Kidney epithelial cell (primary cell): ENCODE measurements around the gene ADM5. TPM values are rescaled to one million over a fixed set of nuclear protein-coding genes. Genes with fewer than 3 reads are reported as not detected.

Experiments used
- DNase-seq: peaks from one replicate; pipeline ENCODE4 v3.0.0-alpha.2; 2010; ENCODE audit warnings: low read depth
- H3K27me3 ChIP-seq: 2 replicates; pipeline ENCODE4 v1.6.0; 2011; ENCODE audit warnings: low read length; ENCODE audit not compliant: control insufficient read depth, insufficient read depth
- H3K36me3 ChIP-seq: 2 replicates; pipeline ENCODE4 v1.5.1; 2011; ENCODE audit warnings: low read length; ENCODE audit not compliant: control insufficient read depth, insufficient read depth
- H3K4me3 ChIP-seq: 2 replicates; pipeline ENCODE4 v1.5.1; 2011; ENCODE audit warnings: low read depth, mild to moderate bottlenecking, control low read depth, low read length
- total RNA-seq: library from RNA; depleted of rRNA; stranded (reverse); fragments of >200 nt; gene quantifications from 2 replicates; pipeline ENCODE4 v1.2.3, GENCODE V29; 2015
- TF ChIP-seq, protein P1 (sequence below): IDR thresholded peaks from 2 replicates; pipeline ENCODE4 v1.5.1; 2011; ENCODE audit warnings: mild to moderate bottlenecking, moderate library complexity, low read length, control low read depth, inconsistent platforms; ENCODE audit not compliant: insufficient read depth, poor library complexity, severe bottlenecking

The ADM5 gene
- total RNA-seq, 1 donor from 2014 or later, result 1.0 TPM

DNA sequence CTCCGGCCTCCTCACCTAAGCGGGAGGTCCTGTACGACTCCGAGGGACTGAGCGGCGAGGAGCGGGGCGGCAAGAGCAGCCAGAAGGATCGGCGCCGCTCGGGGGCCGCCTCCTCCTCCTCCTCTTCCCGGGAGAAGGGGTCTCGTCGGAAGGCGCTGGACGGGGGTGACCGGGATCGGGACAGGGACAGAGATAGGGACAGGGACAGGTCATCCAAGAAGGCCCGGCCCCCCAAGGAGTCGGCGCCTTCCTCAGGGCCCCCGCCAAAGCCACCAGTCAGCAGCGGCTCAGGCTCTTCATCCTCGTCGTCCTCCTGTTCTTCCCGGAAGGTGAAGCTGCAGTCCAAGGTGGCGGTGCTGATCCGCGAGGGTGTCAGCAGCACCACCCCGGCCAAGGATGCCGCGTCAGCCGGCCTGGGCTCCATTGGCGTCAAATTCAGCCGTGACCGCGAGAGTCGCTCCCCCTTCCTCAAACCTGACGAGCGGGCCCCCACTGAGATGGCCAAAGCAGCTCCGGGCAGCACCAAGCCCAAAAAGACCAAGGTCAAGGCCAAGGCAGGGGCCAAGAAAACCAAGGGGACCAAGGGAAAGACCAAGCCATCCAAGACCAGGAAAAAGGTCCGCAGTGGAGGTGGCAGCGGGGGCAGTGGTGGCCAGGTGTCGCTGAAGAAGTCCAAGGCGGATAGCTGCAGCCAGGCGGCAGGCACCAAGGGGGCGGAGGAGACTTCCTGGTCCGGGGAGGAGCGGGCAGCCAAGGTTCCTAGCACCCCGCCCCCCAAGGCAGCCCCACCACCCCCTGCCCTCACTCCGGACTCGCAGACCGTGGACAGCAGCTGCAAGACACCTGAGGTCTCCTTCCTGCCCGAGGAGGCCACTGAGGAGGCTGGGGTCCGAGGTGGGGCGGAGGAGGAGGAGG, 36.6 kb upstream of the ADM5 start:
- no peak for DNase-seq
- TF ChIP-seq, protein P1, sequence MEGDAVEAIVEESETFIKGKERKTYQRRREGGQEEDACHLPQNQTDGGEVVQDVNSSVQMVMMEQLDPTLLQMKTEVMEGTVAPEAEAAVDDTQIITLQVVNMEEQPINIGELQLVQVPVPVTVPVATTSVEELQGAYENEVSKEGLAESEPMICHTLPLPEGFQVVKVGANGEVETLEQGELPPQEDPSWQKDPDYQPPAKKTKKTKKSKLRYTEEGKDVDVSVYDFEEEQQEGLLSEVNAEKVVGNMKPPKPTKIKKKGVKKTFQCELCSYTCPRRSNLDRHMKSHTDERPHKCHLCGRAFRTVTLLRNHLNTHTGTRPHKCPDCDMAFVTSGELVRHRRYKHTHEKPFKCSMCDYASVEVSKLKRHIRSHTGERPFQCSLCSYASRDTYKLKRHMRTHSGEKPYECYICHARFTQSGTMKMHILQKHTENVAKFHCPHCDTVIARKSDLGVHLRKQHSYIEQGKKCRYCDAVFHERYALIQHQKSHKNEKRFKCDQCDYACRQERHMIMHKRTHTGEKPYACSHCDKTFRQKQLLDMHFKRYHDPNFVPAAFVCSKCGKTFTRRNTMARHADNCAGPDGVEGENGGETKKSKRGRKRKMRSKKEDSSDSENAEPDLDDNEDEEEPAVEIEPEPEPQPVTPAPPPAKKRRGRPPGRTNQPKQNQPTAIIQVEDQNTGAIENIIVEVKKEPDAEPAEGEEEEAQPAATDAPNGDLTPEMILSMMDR, result no peak
- Histone ChIP-seq H3K27me3 (no peaks in the 10 kb centered on the region), H3K36me3 (peaks cover 1% of the 10 kb centered on the region), H3K4me3 (no peak overlapping the region)

DNA sequence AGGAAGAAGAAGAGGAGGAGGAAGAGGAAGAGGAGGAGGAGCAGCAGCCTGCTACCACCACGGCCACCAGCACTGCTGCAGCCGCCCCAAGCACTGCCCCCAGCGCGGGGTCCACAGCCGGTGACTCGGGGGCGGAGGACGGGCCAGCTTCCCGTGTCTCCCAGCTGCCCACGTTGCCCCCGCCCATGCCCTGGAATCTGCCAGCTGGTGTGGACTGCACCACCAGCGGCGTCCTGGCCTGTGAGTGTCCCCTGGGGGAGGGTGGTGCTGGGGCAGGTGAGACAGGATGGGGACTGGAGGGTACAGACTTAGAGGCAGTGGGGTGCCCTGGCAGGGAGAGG, 36.0 kb upstream of the ADM5 start:
- Histone ChIP-seq H3K27me3 (no peaks in the 10 kb centered on the region), H3K4me3 (no peak overlapping the region), H3K36me3 (peaks cover 3% of the 10 kb centered on the region)
- no peak for DNase-seq
- TF ChIP-seq, protein P1, result no peak

DNA sequence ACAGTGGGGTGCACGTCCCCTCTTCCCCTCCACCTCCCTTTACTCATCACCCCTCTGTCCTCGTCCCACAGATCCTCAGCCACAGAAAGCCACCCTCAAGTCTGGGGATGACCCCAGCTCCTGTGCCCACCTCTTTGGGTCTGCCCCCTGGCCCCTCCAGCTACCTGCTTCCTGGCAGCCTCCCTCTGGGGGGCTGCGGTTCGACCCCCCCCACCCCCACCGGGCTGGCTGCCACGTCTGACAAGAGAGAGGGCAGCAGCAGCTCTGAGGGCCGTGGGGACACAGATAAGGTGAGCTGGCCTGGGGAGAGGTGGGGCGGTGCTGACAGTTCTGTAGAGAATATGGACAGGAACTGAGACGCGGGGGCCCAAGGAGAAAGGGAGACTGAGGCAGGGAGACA, 34.8 kb upstream of the ADM5 start:
- peaks cover 6% of the 10 kb centered on the region for H3K36me3 ChIP-seq
- H3K27me3 ChIP-seq, result no peaks in the 10 kb centered on the region
- H3K4me3 ChIP-seq, result no peak overlapping the region
- no peak for DNase-seq
- TF ChIP-seq, protein P1, result no peak

DNA sequence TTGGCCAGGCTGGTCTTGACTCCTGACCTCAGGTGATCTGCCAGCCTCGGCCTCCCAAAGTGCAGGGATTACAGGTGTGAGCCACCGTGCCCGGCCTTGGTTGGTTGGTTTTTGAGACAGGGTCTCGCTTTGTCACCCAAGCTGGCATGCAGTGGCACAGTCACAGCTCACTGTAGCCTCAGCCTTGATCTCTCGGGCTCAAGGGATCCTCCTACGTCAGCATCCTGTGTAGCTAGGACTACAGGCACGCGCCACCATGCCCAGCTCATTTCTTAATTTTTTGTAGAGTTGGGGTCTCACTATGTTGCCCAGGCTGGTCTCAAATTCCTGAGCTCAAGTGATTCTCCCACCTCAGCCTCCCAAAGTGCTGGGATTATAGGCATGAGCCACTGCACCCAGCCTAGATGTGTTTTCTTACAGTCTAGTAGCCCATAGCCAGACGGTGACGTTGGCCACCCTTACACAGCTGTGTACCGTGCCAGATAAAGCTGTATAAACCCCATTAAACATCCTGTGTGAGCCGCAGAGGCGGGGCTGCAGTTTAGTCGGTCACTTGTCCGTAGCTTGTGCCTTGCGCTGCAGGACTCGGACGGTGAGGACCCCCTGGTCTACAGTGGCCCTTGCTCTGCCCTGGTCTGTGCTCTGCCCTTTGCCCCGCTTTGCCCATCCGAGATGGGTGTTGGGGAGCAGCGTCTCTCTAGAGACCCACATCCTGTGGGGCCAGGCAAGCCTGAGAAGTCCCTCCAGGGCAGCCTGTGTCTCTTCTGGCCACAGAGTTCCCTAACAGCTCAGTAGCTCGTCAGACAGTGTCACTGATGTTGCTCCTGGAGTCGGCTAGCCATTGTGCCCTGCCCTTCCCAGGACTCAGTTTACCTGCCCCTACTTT, 33.6 kb upstream of the ADM5 start:
- no peak for DNase-seq
- Histone ChIP-seq H3K27me3 (no peaks in the 10 kb centered on the region), H3K4me3 (no peak overlapping the region), H3K36me3 (peaks cover 7% of the 10 kb centered on the region)
- TF ChIP-seq, protein P1, result no peak

DNA sequence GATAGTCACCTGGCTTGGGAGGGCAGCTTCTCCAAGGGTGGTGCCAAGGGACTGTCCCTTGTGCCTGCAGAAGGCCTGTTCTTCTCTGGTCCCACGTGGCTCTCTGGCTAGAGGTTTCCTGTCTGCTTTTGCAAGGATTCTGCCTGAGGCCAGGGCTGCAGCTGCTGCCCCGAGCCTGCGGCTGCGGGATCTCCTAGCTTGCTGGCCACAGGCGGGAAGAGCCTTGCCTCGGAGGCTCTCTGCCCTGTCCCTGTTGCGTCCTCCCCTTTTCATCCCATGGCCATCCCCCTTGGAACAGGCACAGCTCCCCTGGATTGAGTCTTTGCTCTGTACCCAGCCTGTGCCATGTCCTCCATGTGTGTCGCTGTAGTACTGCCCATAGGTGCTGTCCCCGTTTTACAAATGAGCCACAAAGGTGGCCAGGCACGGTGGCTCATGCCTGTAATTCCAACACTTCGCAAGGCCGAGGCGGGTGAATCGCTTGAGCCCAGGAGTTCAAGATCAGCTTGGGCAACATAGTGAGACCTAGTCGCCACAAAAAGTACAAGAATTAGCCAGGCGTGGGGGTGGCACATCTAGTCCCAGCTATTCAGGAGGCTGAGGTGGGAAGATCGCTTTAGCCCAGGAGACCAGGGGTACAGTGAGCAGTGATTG, 32.8 kb upstream of the ADM5 start:
- TF ChIP-seq, protein P1, result no peak
- H3K36me3 ChIP-seq, result peaks cover 7% of the 10 kb centered on the region
- no peaks in the 10 kb centered on the region for H3K27me3 ChIP-seq
- no peak for DNase-seq
- H3K4me3 ChIP-seq, result no peak overlapping the region
